ENCODE results near the gene CD80.
A peak's percentile ranks its signal among the peaks of the same experiment; 100 is the strongest.

- TF ChIP-seq CTCF (IDR thresholded peaks at IDR 0.05) (peak in 1 of 4 experiments; percentile 37), POLR2AphosphoS5 (IDR thresholded peaks at IDR 0.05) (no peak), POLR2A (IDR thresholded peaks at IDR 0.05) (no peak)
Observed at GRCh38 chr3:119600732-119601131, 41.3 kb upstream of the CD80 start.
